ENCODE measurements around the gene C1QTNF12. TPM values are rescaled to one million over a fixed set of nuclear protein-coding genes. Genes with fewer than 3 reads are reported as not detected.

Gene C1QTNF12
- total and polyA plus RNA-seq, 2 donors (not counting 3 experiments of a cell fraction or from before 2014, with no cell fraction given) = 1.0 to 1.9 TPM

DNA sequence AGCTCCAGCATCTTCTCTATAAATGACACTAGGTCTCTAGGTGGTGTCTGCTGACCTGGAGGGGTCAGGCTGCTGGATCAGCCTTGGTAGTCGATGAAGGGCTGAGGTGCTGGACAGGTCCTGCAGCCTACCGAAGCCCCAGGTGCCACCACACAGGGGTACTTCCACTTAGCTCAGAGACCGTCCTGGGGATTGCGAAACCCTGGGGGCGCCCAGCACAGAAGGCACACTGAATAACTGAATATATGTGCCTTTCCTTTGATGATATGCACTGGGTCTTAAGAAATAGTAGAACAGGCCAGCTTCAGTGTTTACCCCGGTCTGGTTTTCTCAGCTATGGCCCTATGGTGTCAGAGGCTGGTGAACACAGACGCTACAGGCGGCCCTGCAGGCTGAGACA is 16.2 kb upstream of the C1QTNF12 start:
- Histone ChIP-seq H2AFZ (ENCODE audit: low read depth, low read length) (no peak overlapping the region), H3K9ac (replicated peaks; ENCODE audit: extremely low read depth, insufficient read depth, low read length) (no peak overlapping the region), H3K4me3 (replicated peaks in 1 of 3; ENCODE audit: insufficient read depth in 1 of 3, low read depth in 1 of 3, low read length in 3 of 3) (no peak overlapping the region), H3K9me1 (replicated peaks; ENCODE audit: control insufficient read depth, extremely low read depth, insufficient read depth, low read length) (no peaks in the 10 kb centered on the region), H3K27ac (ENCODE audit: insufficient read depth, low read depth, low read length) (no peak overlapping the region), H3K27me3 (ENCODE audit: control insufficient read depth in 2 of 2, insufficient read depth in 2 of 2, low read length in 2 of 2) (no peaks in the 10 kb centered on the region), H3K4me2 (ENCODE audit: insufficient read depth, low read length) (no peak overlapping the region), H3K36me3 (ENCODE audit: control insufficient read depth in 2 of 2, extremely low read depth in 1 of 2, insufficient read depth in 2 of 2, low read length in 2 of 2) (peaks cover 9 to 37% of the 10 kb centered on the region in 2 experiments), H4K20me1 (replicated peaks; ENCODE audit: control insufficient read depth, extremely low read depth, insufficient read depth, low read length) (no peaks in the 10 kb centered on the region), H3K79me2 (ENCODE audit: control insufficient read depth, insufficient read depth, low read length) (peaks cover 28% of the 10 kb centered on the region), H3K9me3 (replicated peaks; ENCODE audit: control insufficient read depth, insufficient read depth, low read length) (no peaks in the 10 kb centered on the region), H3K4me1 (ENCODE audit: control insufficient read depth, extremely low read depth, insufficient read depth, low read length) (peaks cover 24% of the 10 kb centered on the region)
- intact Hi-C loops (cut with micrococcal nuclease) = no loop called here
- no peak for FAIRE-seq
- no TSS peak for BruUV-seq (replicated peaks)
- POLR2A ChIA-PET = no interaction called here
- CTCF ChIA-PET = interaction anchor here (4.6 kb wide), 1 partner anchor 141 kb away, joined by 25 read pairs; no protein-coding TSS in a partner anchor
- TF ChIP-seq GATA2 (IDR thresholded peaks at IDR 0.05; ENCODE audit: insufficient read depth, insufficient read length, low read depth, low read length) = no peak
- no peak for TF ChIP-seq POLR2AphosphoS5 (IDR thresholded peaks at IDR 0.05; ENCODE audit: insufficient read depth, low read depth, low read length)
- TF ChIP-seq EZH2 (IDR thresholded peaks at IDR 0.05; ENCODE audit: borderline replicate concordance, low read depth, low read length, severe bottlenecking) = no peak
- DNase-seq (ENCODE audit: low read depth, low spot score) = no peak
- dilution Hi-C loops (cut with MboI; ENCODE audit: extremely low pct_ligation_motif_present, low sequenced_read_pairs) = no loop called here

DNA sequence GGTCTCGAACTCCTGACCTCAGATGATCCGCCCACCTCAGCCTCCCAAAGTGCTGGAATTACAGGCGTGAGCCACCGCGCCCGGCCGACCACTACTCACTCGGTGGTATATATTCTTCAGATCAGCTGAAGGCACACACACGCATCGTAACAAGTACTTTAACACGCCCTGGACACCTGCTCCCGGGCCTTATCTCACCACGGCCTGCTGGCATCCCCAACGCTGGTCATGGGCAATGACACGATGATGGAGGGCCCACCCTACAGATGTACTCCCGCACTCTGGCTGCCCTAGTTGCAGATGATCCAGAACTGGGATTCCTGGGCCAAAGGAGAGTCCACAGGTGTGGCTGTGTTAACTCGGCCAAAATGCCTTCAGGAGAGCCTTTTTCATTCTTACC is 15.5 kb upstream of the C1QTNF12 start:
- TF ChIP-seq, protein P1, sequence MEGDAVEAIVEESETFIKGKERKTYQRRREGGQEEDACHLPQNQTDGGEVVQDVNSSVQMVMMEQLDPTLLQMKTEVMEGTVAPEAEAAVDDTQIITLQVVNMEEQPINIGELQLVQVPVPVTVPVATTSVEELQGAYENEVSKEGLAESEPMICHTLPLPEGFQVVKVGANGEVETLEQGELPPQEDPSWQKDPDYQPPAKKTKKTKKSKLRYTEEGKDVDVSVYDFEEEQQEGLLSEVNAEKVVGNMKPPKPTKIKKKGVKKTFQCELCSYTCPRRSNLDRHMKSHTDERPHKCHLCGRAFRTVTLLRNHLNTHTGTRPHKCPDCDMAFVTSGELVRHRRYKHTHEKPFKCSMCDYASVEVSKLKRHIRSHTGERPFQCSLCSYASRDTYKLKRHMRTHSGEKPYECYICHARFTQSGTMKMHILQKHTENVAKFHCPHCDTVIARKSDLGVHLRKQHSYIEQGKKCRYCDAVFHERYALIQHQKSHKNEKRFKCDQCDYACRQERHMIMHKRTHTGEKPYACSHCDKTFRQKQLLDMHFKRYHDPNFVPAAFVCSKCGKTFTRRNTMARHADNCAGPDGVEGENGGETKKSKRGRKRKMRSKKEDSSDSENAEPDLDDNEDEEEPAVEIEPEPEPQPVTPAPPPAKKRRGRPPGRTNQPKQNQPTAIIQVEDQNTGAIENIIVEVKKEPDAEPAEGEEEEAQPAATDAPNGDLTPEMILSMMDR (IDR thresholded peaks at IDR 0.05; ENCODE audit: extremely low read depth in 1 of 2, insufficient read depth in 1 of 2, low read depth in 1 of 2, low read length in 2 of 2) = no peak
- TF ChIP-seq, protein P2, sequence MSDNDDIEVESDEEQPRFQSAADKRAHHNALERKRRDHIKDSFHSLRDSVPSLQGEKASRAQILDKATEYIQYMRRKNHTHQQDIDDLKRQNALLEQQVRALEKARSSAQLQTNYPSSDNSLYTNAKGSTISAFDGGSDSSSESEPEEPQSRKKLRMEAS (IDR thresholded peaks at IDR 0.05; ENCODE audit: insufficient read depth, insufficient read length) = no peak
- TF ChIP-seq POLR2AphosphoS5 (IDR thresholded peaks at IDR 0.05; ENCODE audit: insufficient read depth, low read depth, low read length) = no peak
- TF ChIP-seq POLR2A (IDR thresholded peaks at IDR 0.05; ENCODE audit: low read depth, low read length) = no peak
- no peak for TF ChIP-seq MYC (IDR thresholded peaks at IDR 0.05; ENCODE audit: low read depth, low read length)
- TF ChIP-seq JUN (IDR thresholded peaks at IDR 0.05; ENCODE audit: borderline replicate concordance, insufficient read depth, insufficient read length, low read depth) = no peak
- no peak for TF ChIP-seq FOS (IDR thresholded peaks at IDR 0.05; ENCODE audit: borderline replicate concordance, insufficient read depth, low read length)
- TF ChIP-seq EZH2 (IDR thresholded peaks at IDR 0.05; ENCODE audit: borderline replicate concordance, low read depth, low read length, severe bottlenecking) = no peak
- no peak for TF ChIP-seq GATA2 (IDR thresholded peaks at IDR 0.05; ENCODE audit: insufficient read depth, insufficient read length, low read depth, low read length)
- no peak overlapping the region for H3K9ac ChIP-seq (replicated peaks; ENCODE audit: extremely low read depth, insufficient read depth, low read length)
- H3K79me2 ChIP-seq (ENCODE audit: control insufficient read depth, insufficient read depth, low read length) = peaks cover 21% of the 10 kb centered on the region
- H3K4me2 ChIP-seq (ENCODE audit: insufficient read depth, low read length) = no peak overlapping the region
- H3K36me3 ChIP-seq (ENCODE audit: control insufficient read depth in 2 of 2, extremely low read depth in 1 of 2, insufficient read depth in 2 of 2, low read length in 2 of 2) = peaks cover 9 to 32% of the 10 kb centered on the region in 2 experiments
- H3K4me1 ChIP-seq (ENCODE audit: control insufficient read depth, extremely low read depth, insufficient read depth, low read length) = peaks cover 24% of the 10 kb centered on the region
- ChIA-PET CTCF (interaction anchor here (0.8 to 4.6 kb wide), 2 partner anchors 15 to 140 kb away, joined by 4 to 25 read pairs; no protein-coding TSS in a partner anchor), POLR2A (no interaction called here)
- intact Hi-C loops (cut with micrococcal nuclease) = no loop called here
- no peaks in the 10 kb centered on the region for H4K20me1 ChIP-seq (replicated peaks; ENCODE audit: control insufficient read depth, extremely low read depth, insufficient read depth, low read length)
- DNase-seq (ENCODE audit: low read depth, low spot score) (no peak), FAIRE-seq (no peak)
- H3K9me1 ChIP-seq (replicated peaks; ENCODE audit: control insufficient read depth, extremely low read depth, insufficient read depth, low read length) = no peaks in the 10 kb centered on the region
- BruUV-seq (replicated peaks) = no TSS peak
- dilution Hi-C loops (cut with MboI; ENCODE audit: extremely low pct_ligation_motif_present, low sequenced_read_pairs) = no loop called here
- no peak overlapping the region for H3K4me3 ChIP-seq (replicated peaks in 1 of 3; ENCODE audit: insufficient read depth in 1 of 3, low read depth in 1 of 3, low read length in 3 of 3)
- no peaks in the 10 kb centered on the region for H3K27me3 ChIP-seq (ENCODE audit: control insufficient read depth in 2 of 2, insufficient read depth in 2 of 2, low read length in 2 of 2)
- no peak overlapping the region for H3K27ac ChIP-seq (ENCODE audit: insufficient read depth, low read depth, low read length)
- H3K9me3 ChIP-seq (replicated peaks; ENCODE audit: control insufficient read depth, insufficient read depth, low read length) = no peaks in the 10 kb centered on the region
- no peak overlapping the region for H2AFZ ChIP-seq (ENCODE audit: low read depth, low read length)
